ENCODE results near the gene TMEM95. TPM values are rescaled to one million over a fixed set of nuclear protein-coding genes. Genes with fewer than 3 reads are reported as not detected.

The TMEM95 gene
- total RNA-seq, 3 donors from 2014 or later (not counting 1 experiment from before 2014, with no cell fraction given): not detected

- H3K9me3 ChIP-seq (ENCODE audit: control insufficient read depth, insufficient read depth, low read length): no peaks in the 10 kb centered on the region
- no peak overlapping the region for H3K27ac ChIP-seq (ENCODE audit: low read length)
- Mint-ChIP-seq H3K27me3 (ENCODE audit: low read depth in 2 of 2) (no peaks in the 10 kb centered on the region), H3K9me3 (no peaks in the 10 kb centered on the region), H3K36me3 (no peaks in the 10 kb centered on the region), H3K4me1 (peaks cover 4 to 11% of the 10 kb centered on the region in 2 donors), H3K4me3 (no peak overlapping the region), H3K27ac (no peak overlapping the region)
- no peak overlapping the region for H3K4me3 ChIP-seq (ENCODE audit: low read length)
- ATAC-seq (no peak), DNase-seq (no peak)
- no peak for TF ChIP-seq CTCF (IDR thresholded peaks at IDR 0.05)
- intact Hi-C loops (cut with micrococcal nuclease): no loop called here
- H3K36me3 ChIP-seq (ENCODE audit: control insufficient read depth, insufficient read depth, low read length): peaks cover 45% of the 10 kb centered on the region
- 96% methylated on average over 10 of the region's 10 CpGs for WGBS (ENCODE audit: insufficient coverage)
- H3K4me1 ChIP-seq (ENCODE audit: control insufficient read depth, insufficient read depth, low read length): peaks cover 16% of the 10 kb centered on the region
- H3K27me3 ChIP-seq (ENCODE audit: control insufficient read depth, insufficient read depth, low read length): no peaks in the 10 kb centered on the region
Observed at GRCh38 chr17:7388856-7389255, 33.9 kb downstream of the TMEM95 start.

GRCh38 chr17:7389924-7390910 is 35.3 kb downstream of the TMEM95 start:
- intact Hi-C loops (cut with micrococcal nuclease): no loop called here
- Mint-ChIP-seq H3K27ac (no peak overlapping the region), H3K9me3 (no peaks in the 10 kb centered on the region), H3K4me3 (no peak overlapping the region), H3K27me3 (ENCODE audit: low read depth in 2 of 2) (no peaks in the 10 kb centered on the region), H3K4me1 (peaks cover 9 to 19% of the 10 kb centered on the region in 2 donors), H3K36me3 (no peaks in the 10 kb centered on the region)
- Histone ChIP-seq H3K9me3 (ENCODE audit: control insufficient read depth, insufficient read depth, low read length) (no peaks in the 10 kb centered on the region), H3K4me3 (ENCODE audit: low read length) (no peak overlapping the region), H3K27me3 (ENCODE audit: control insufficient read depth, insufficient read depth, low read length) (no peaks in the 10 kb centered on the region), H3K36me3 (ENCODE audit: control insufficient read depth, insufficient read depth, low read length) (peaks cover 45% of the 10 kb centered on the region), H3K27ac (ENCODE audit: low read length) (no peak overlapping the region), H3K4me1 (ENCODE audit: control insufficient read depth, insufficient read depth, low read length) (peaks cover 17% of the 10 kb centered on the region)
- WGBS (ENCODE audit: insufficient coverage): 98% methylated on average over 18 of the region's 19 CpGs
- no peak for TF ChIP-seq CTCF (IDR thresholded peaks at IDR 0.05)
- DNase-seq (no peak), ATAC-seq (no peak)

- peaks cover 45% of the 10 kb centered on the region for H3K36me3 ChIP-seq (ENCODE audit: control insufficient read depth, insufficient read depth, low read length)
- H3K4me3 Mint-ChIP-seq: no peak overlapping the region
- intact Hi-C loops (cut with micrococcal nuclease): no loop called here
Observed at GRCh38 chr17:7391307-7391706, 36.4 kb downstream of the TMEM95 start.

More at GRCh38 chr17:7391307-7391706, 36.4 kb downstream of the TMEM95 start:
- Histone ChIP-seq H3K4me3 (ENCODE audit: low read length) (no peak overlapping the region), H3K27me3 (ENCODE audit: control insufficient read depth, insufficient read depth, low read length) (no peaks in the 10 kb centered on the region), H3K4me1 (ENCODE audit: control insufficient read depth, insufficient read depth, low read length) (peaks cover 20% of the 10 kb centered on the region), H3K27ac (ENCODE audit: low read length) (no peak overlapping the region), H3K9me3 (ENCODE audit: control insufficient read depth, insufficient read depth, low read length) (no peaks in the 10 kb centered on the region)
- ATAC-seq: no peak
- Mint-ChIP-seq H3K27me3 (ENCODE audit: low read depth in 2 of 2) (no peaks in the 10 kb centered on the region), H3K9me3 (no peaks in the 10 kb centered on the region), H3K36me3 (no peaks in the 10 kb centered on the region), H3K27ac (no peak overlapping the region), H3K4me1 (peaks cover 9 to 20% of the 10 kb centered on the region in 2 donors)
- no peak for DNase-seq
- TF ChIP-seq CTCF (IDR thresholded peaks at IDR 0.05): no peak
- 70% methylated on average over 2 of the region's 2 CpGs for WGBS (ENCODE audit: insufficient coverage)

All from natural killer cell (primary cell).